ENCODE measurements around the gene PRDX1. TPM values are rescaled to one million over a fixed set of nuclear protein-coding genes. Genes with fewer than 3 reads are reported as not detected.

PRDX1 gene
- total RNA-seq, 1 donor from 2014 or later, result 239 TPM

DNA sequence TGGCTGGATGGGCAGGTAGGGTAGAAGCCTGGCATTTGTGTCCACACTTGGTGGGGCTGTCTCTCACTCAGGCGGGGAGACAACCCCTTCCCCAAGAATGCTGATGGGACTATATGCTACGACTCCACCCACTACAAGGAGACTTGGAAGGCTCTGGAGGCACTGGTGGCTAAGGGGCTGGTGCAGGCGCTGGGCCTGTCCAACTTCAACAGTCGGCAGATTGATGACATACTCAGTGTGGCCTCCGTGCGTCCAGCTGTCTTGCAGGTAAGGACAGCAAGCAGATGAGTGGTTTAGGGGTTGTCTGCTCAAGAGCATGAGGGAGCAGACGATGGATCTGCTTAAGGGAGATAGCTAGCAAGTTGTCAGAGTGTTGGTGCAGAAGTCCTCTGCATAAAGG lies 46.2 kb upstream of the PRDX1 start:
- Histone ChIP-seq H3K27me3 (no peaks in the 10 kb centered on the region), H3K27ac (no peak overlapping the region), H3K36me3 (peaks cover 0 to 47% of the 10 kb centered on the region in 2 donors), H3K9me3 (no peaks in the 10 kb centered on the region), H3K4me3 (no peak overlapping the region), H3K4me1 (peaks cover 17% of the 10 kb centered on the region)
- no peak for DNase-seq (ENCODE audit: extremely low spot score in 2 of 2)
- TF ChIP-seq POLR2A (IDR thresholded peaks at IDR 0.05) (no peak), POLR2AphosphoS5 (IDR thresholded peaks at IDR 0.05; ENCODE audit: insufficient read depth in 1 of 2, low read depth in 1 of 2) (no peak)
- TF ChIP-seq, protein P1, sequence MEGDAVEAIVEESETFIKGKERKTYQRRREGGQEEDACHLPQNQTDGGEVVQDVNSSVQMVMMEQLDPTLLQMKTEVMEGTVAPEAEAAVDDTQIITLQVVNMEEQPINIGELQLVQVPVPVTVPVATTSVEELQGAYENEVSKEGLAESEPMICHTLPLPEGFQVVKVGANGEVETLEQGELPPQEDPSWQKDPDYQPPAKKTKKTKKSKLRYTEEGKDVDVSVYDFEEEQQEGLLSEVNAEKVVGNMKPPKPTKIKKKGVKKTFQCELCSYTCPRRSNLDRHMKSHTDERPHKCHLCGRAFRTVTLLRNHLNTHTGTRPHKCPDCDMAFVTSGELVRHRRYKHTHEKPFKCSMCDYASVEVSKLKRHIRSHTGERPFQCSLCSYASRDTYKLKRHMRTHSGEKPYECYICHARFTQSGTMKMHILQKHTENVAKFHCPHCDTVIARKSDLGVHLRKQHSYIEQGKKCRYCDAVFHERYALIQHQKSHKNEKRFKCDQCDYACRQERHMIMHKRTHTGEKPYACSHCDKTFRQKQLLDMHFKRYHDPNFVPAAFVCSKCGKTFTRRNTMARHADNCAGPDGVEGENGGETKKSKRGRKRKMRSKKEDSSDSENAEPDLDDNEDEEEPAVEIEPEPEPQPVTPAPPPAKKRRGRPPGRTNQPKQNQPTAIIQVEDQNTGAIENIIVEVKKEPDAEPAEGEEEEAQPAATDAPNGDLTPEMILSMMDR (IDR thresholded peaks at IDR 0.05), result no peak
- intact Hi-C loops (cut with DNase I), result loop anchor here (5.0 to 10.0 kb wide), 3 partner anchors 46 to 553 kb away; partner anchors contain the start of genes HECTD3, PRDX1 and UROD

DNA sequence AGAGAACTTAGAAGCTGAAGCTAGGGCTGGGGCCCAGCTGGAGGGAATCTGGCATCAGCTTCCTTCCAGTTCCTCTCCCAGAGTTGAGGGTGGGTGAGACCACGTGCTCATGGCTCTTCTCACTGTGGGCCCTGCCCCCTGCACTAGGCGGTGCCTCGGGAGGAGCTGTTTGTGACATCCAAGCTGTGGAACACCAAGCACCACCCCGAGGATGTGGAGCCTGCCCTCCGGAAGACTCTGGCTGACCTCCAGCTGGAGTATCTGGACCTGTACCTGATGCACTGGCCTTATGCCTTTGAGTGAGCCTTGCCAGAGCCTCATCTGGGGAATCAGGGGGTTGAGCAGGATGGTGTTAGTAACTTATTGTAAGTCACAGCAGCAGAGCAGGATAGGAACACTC lies 45.0 kb upstream of the PRDX1 start:
- no peaks in the 10 kb centered on the region for H3K27me3 ChIP-seq
- TF ChIP-seq POLR2AphosphoS5 (IDR thresholded peaks at IDR 0.05; ENCODE audit: insufficient read depth in 1 of 2, low read depth in 1 of 2) (peak; percentile 58 to 59), POLR2A (IDR thresholded peaks at IDR 0.05) (no peak)
- H3K9me3 ChIP-seq, result no peaks in the 10 kb centered on the region
- H3K27ac ChIP-seq, result peak overlapping the region; percentile 52
- peak in 1 of 2 donors; percentile 90 for DNase-seq (ENCODE audit: extremely low spot score in 2 of 2)
- H3K36me3 ChIP-seq, result peaks cover 0 to 59% of the 10 kb centered on the region in 2 donors
- peaks cover 17% of the 10 kb centered on the region for H3K4me1 ChIP-seq
- H3K4me3 ChIP-seq, result no peak overlapping the region
- intact Hi-C loops (cut with DNase I), result loop anchor here (5.0 to 10.0 kb wide), 3 partner anchors 44 to 552 kb away; partner anchors contain the start of genes HECTD3, PRDX1 and UROD

DNA sequence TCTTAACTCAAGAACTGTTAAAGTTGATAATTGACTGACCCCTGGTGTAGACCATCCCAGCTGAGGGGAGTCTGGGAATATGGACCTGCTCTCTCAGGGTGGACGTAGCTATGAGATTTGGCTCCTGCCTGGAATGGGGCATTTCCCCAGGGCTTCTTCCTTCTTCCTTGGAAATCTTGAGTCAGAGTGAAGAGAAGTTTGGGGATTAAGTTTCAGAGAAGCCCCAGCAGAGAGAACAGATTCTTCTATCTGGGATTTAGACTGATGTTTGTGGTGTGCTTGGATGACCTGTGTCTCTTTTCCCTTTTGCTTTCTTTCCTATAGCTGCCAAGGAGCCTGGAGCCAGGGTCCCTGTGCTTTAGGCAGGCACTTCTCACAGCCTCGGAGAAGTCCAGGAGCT lies 42.2 kb upstream of the PRDX1 start:
- no peaks in the 10 kb centered on the region for H3K27me3 ChIP-seq
- intact Hi-C loops (cut with DNase I), result loop anchor here (10.0 kb wide), 2 partner anchors 199 to 549 kb away; partner anchors contain the start of genes HECTD3 and UROD
- H3K9me3 ChIP-seq, result no peaks in the 10 kb centered on the region
- TF ChIP-seq, protein P1 (IDR thresholded peaks at IDR 0.05), result no peak
- TF ChIP-seq POLR2AphosphoS5 (IDR thresholded peaks at IDR 0.05; ENCODE audit: insufficient read depth in 1 of 2, low read depth in 1 of 2), result no peak
- TF ChIP-seq POLR2A (IDR thresholded peaks at IDR 0.05), result no peak
- H3K4me1 ChIP-seq, result peaks cover 17% of the 10 kb centered on the region
- H3K36me3 ChIP-seq, result peaks cover 0 to 63% of the 10 kb centered on the region in 2 donors
- H3K27ac ChIP-seq, result no peak overlapping the region
- no peak overlapping the region for H3K4me3 ChIP-seq
- DNase-seq (ENCODE audit: extremely low spot score in 2 of 2), result no peak

DNA sequence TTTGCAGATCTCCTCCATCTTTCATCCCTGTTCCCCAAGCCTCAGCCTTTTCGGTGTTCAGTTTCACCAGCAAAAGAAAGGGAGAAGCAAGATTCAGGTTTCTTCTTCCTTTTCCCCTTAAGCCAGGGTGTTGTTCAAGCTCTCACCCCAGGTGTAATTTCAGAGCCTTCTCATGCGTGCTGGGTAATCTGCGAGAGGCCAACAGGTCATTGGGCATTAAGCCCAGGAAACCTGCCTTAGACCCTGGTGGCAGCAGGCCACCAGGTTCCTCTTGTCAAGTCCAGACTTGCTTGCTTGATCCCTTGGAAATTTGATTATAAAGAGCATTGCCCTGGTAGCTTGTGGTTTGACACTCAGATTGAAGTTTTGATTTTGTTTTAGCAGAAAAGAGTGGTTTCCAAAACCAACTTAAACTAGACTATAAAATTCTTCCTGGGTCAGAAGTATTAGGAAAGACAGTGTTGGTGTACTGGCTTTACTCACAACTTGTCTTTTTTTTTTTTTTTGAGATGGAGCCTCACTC lies 35.8 kb upstream of the PRDX1 start:
- intact Hi-C loops (cut with DNase I), result no loop called here
- peaks cover 28% of the 10 kb centered on the region for H3K4me1 ChIP-seq

DNA sequence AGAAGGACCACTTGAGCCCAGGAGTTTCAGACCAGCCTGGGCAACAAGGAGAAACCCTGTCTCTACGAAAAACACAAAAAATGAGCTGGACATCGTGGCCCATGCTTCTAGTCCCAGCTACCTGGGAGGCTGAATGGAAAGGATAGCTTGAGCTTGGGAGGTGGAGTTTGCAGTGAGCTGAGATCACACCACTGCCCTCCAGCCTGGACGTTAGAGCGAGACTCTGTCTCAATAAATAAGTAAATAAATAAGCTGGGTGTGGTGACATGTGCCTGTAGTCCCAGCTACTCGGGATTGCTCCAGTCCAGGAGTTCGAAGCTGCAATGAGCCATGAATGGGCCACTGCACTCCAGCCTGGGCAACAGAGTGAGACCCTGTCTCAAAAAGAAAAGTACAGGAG lies 32.5 kb upstream of the PRDX1 start:
- intact Hi-C loops (cut with DNase I), result no loop called here
- Histone ChIP-seq H3K4me1 (peaks cover 47% of the 10 kb centered on the region), H3K27me3 (no peaks in the 10 kb centered on the region), H3K36me3 (no peaks in the 10 kb centered on the region), H3K9me3 (no peaks in the 10 kb centered on the region), H3K4me3 (no peak overlapping the region), H3K27ac (no peak overlapping the region)
- no peak for TF ChIP-seq POLR2A (IDR thresholded peaks at IDR 0.05)
- TF ChIP-seq POLR2AphosphoS5 (IDR thresholded peaks at IDR 0.05; ENCODE audit: insufficient read depth in 1 of 2, low read depth in 1 of 2), result no peak
- TF ChIP-seq, protein P1 (IDR thresholded peaks at IDR 0.05), result no peak
- DNase-seq (ENCODE audit: extremely low spot score in 2 of 2), result no peak

More for the DNA sequence above, 35.8 kb upstream of the PRDX1 start:
- H3K4me3 ChIP-seq, result no peak overlapping the region
- H3K27ac ChIP-seq, result no peak overlapping the region
- peaks cover 0 to 15% of the 10 kb centered on the region in 2 donors for H3K36me3 ChIP-seq
- no peak for DNase-seq (ENCODE audit: extremely low spot score in 2 of 2)
- H3K27me3 ChIP-seq, result no peaks in the 10 kb centered on the region
- TF ChIP-seq, protein P1 (IDR thresholded peaks at IDR 0.05), result no peak
- TF ChIP-seq POLR2AphosphoS5 (IDR thresholded peaks at IDR 0.05; ENCODE audit: insufficient read depth in 1 of 2, low read depth in 1 of 2), result no peak
- TF ChIP-seq POLR2A (IDR thresholded peaks at IDR 0.05), result no peak
- no peaks in the 10 kb centered on the region for H3K9me3 ChIP-seq
